Cardiac fibroblast (primary cell): ENCODE data around the gene PTCD3.

Experiments
- DNase-seq, 2 donors: peaks; one replicate each; pipeline versions ENCODE4 v3.0.0 to v3.0.0-alpha.2; 2010; ENCODE audit warnings: low read depth in 2 of 2
- H3K4me3 ChIP-seq, 2 donors: replicated peaks in 1 of 2; 1 replicate in 1 of 2; 2 replicates in 1 of 2; pipeline ENCODE4 v1.5.1; 2011; ENCODE audit warnings: low read depth in 2 of 2, low read length in 2 of 2, mild to moderate bottlenecking in 2 of 2, moderate library complexity in 1 of 2
- TF ChIP-seq, protein P1 (sequence below): IDR thresholded peaks from one replicate; pipeline ENCODE4 v1.5.1; 2011; ENCODE audit warnings: low read depth, mild to moderate bottlenecking, low read length, inconsistent platforms

Gene PTCD3

DNA sequence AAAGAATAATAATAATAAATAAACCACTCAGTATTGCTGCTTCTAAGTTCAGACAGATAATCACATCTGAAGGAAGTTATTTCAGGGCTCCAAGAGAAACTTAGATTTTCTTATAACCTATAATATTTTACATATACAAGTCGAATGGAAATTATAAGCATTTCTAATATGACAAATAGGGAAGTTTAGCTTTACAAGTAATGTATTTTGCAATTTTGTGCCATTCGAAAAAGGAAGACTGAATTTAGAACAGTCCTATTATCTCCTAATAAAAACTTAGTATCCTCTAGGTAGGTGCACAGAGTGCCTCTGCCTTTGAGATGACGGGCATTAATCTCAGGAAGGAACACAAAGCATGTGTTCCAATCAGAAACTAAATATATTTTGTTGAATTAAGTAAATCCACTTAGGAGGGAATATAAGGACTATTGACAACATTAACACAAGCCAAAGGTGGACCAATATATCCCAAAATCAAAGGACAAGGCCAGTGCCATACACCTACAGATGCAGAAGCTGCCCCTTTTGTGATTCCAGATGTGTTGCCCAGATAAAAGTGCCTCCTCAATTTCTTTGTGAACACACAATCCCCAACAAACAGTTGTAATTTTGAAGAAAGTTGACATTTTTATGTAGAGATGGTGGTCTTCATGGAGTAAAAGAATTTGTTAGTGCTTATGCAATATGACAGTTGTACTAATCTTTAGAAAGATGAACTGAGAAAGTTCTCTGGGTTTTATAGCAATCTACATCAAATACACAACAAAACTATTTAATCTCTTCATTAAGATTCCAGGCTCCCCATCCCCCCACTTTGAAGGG lies 36.6 kb downstream of the PTCD3 start:
- no peak overlapping the region for H3K4me3 ChIP-seq
- no peak for DNase-seq
- TF ChIP-seq, protein P1, sequence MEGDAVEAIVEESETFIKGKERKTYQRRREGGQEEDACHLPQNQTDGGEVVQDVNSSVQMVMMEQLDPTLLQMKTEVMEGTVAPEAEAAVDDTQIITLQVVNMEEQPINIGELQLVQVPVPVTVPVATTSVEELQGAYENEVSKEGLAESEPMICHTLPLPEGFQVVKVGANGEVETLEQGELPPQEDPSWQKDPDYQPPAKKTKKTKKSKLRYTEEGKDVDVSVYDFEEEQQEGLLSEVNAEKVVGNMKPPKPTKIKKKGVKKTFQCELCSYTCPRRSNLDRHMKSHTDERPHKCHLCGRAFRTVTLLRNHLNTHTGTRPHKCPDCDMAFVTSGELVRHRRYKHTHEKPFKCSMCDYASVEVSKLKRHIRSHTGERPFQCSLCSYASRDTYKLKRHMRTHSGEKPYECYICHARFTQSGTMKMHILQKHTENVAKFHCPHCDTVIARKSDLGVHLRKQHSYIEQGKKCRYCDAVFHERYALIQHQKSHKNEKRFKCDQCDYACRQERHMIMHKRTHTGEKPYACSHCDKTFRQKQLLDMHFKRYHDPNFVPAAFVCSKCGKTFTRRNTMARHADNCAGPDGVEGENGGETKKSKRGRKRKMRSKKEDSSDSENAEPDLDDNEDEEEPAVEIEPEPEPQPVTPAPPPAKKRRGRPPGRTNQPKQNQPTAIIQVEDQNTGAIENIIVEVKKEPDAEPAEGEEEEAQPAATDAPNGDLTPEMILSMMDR, result no peak

GRCh38 chr2:86143307-86143706 lies 37.3 kb downstream of the PTCD3 start:
- DNase-seq, result no peak
- no peak overlapping the region for H3K4me3 ChIP-seq
- TF ChIP-seq, protein P1, result no peak

DNA sequence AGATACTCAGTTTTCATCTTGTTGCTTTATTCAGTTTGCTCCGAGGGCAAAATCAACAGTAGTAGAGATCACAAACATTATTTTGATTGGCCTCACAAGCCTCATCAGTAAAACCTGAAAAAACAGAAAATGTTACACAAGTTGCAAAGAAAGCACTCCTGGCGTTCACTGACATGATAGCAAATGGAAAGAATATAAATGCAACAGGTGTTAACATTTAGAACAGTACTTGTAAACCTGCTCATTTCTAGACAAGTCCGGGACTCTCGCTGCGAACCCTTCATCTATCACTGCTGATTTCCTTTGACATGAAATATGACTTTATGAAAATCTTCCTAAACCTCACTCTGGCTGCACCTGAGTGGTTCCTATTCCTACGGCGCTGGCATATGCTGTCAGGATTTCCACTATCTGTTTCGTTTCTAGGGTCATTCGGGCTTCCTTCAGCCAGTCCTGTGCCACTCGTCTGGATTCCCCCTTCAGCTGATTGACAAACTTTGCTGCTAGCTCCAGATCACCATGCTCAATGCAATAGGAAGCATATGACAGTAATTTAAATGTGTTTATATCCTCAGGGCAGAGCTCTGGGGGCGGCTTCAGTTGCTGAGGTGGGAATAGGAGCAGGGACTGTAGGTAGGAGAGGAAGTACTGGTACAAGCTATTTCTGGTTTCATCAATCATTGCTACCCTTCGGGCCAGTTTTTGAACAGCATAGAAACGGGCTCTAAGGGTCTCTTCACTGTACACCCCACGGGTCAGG lies 38.1 kb downstream of the PTCD3 start:
- no peak for DNase-seq
- TF ChIP-seq, protein P1, result no peak
- no peak overlapping the region for H3K4me3 ChIP-seq

GRCh38 chr2:86147793-86148192 lies 41.8 kb downstream of the PTCD3 start:
- DNase-seq, result no peak
- no peak overlapping the region for H3K4me3 ChIP-seq
- TF ChIP-seq, protein P1, result no peak

DNA sequence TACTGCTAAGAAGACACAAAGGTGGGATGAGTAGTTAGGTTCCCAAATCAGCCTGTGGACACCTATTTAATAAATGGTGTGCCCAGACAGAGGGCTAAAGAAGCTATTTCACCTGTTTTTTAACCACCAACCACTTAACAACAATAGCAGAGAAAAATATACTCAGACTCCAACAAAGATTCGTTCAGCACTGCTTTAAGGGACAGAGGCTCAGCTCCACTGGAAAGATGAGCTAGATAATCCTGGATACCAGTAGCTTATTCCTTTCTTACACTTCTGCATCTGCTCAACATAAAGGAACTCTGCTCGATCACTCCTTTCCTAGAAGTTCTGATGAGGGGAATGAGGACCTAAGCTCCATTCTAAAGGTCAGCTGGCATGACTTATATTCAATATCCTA lies 44.5 kb downstream of the PTCD3 start:
- TF ChIP-seq, protein P1, result no peak
- DNase-seq, result no peak
- H3K4me3 ChIP-seq, result no peak overlapping the region

GRCh38 chr2:86157009-86157556 lies 51.0 kb downstream of the PTCD3 start:
- DNase-seq, result no peak
- TF ChIP-seq, protein P1, result no peak
- H3K4me3 ChIP-seq, result no peak overlapping the region
